ENCODE measurements around the gene PPM1E.
A peak's percentile ranks its signal among the peaks of the same experiment; 100 is the strongest.

Gene PPM1E

GRCh38 chr17:59000022-59000421 is 244.4 kb downstream of the PPM1E start:
- DNase-seq: no peak

- no peak for DNase-seq
Measured at GRCh38 chr17:59001158-59001814, 245.6 kb downstream of the PPM1E start.

- DNase-seq: no peak
Measured at GRCh38 chr17:59002126-59002525, 246.5 kb downstream of the PPM1E start.

GRCh38 chr17:59002848-59003247 is 247.2 kb downstream of the PPM1E start:
- DNase-seq: no peak

GRCh38 chr17:59003860-59004259 is 248.2 kb downstream of the PPM1E start:
- no peak for DNase-seq

GRCh38 chr17:59004338-59005111 is 248.9 kb downstream of the PPM1E start:
- DNase-seq: peak; percentile 23

GRCh38 chr17:59007995-59008394 is 252.3 kb downstream of the PPM1E start:
- DNase-seq: no peak

GRCh38 chr17:59008737-59009136 is 253.1 kb downstream of the PPM1E start:
- DNase-seq: no peak

- no peak for DNase-seq
Measured at GRCh38 chr17:59010026-59010425, 254.4 kb downstream of the PPM1E start.

- DNase-seq: no peak
Measured at GRCh38 chr17:59011975-59012374, 256.3 kb downstream of the PPM1E start.

GRCh38 chr17:59018019-59018418 is 262.4 kb downstream of the PPM1E start:
- no peak for DNase-seq

- DNase-seq: no peak
Measured at GRCh38 chr17:59024916-59025315, 269.3 kb downstream of the PPM1E start.

- no peak for DNase-seq
Measured at GRCh38 chr17:59026176-59026939, 270.7 kb downstream of the PPM1E start.

- DNase-seq: no peak
Measured at GRCh38 chr17:59027750-59028149, 272.1 kb downstream of the PPM1E start.

GRCh38 chr17:59028328-59028727 is 272.7 kb downstream of the PPM1E start:
- no peak for DNase-seq

- DNase-seq: no peak
Measured at GRCh38 chr17:59030811-59031210, 275.2 kb downstream of the PPM1E start.
